H1 (cell line): ENCODE data around the gene FOSL1. TPM values are rescaled to one million over a fixed set of nuclear protein-coding genes. Genes with fewer than 3 reads are reported as not detected.

Experiments used
- BACH1 ChIP-seq: IDR thresholded peaks from 2 replicates; pipeline ENCODE4 v1.6.1; 2012; ENCODE audit warnings: low read length, improper control_type of control experiment
- BCL11A ChIP-seq, 2 experiments: IDR thresholded peaks; one replicate each; pipeline ENCODE4 v1.6.1; 2011; ENCODE audit warnings: low read depth in 2 of 2, low read length in 2 of 2, mild to moderate bottlenecking in 2 of 2
- CEBPB ChIP-seq: IDR thresholded peaks from 2 replicates; pipeline ENCODE4 v1.6.1; 2012; ENCODE audit warnings: low read depth, low read length
- EP300 ChIP-seq, 2 experiments: IDR thresholded peaks; 1 replicate in 1 of 2; 2 replicates in 1 of 2; pipeline ENCODE4 v1.6.1; 2011 to 2012; ENCODE audit warnings: low read depth in 2 of 2, low read length in 2 of 2, mild to moderate bottlenecking in 2 of 2, borderline replicate concordance in 1 of 2, inconsistent platforms in 1 of 2, moderate library complexity in 1 of 2
- GABPA ChIP-seq: IDR thresholded peaks from 2 replicates; pipeline ENCODE4 v1.6.1; 2011; ENCODE audit warnings: mild to moderate bottlenecking, low read length, moderate library complexity, borderline replicate concordance; ENCODE audit not compliant: insufficient read depth
- HDAC6 ChIP-seq: IDR thresholded peaks from one replicate; pipeline ENCODE4 v1.7.1; 2012; ENCODE audit warnings: low read depth, mild to moderate bottlenecking, inconsistent platforms, low read length, moderate library complexity
- JUND ChIP-seq: IDR thresholded peaks from 2 replicates; pipeline ENCODE4 v1.6.1; 2011; ENCODE audit warnings: mild to moderate bottlenecking, improper control_type of control experiment, low read length
- KDM5A ChIP-seq: fragments of 200-600 bp; IDR thresholded peaks from 2 replicates; pipeline ENCODE4 v1.7.1; 2012; ENCODE audit warnings: mild to moderate bottlenecking, low read length, inconsistent platforms, mixed read lengths
- MAFK ChIP-seq: IDR thresholded peaks from 2 replicates; pipeline ENCODE4 v1.6.1; 2012; ENCODE audit warnings: low read depth, mild to moderate bottlenecking, improper control_type of control experiment, low read length
- NRF1 ChIP-seq: IDR thresholded peaks from 2 replicates; pipeline ENCODE4 v1.6.1; 2011; ENCODE audit warnings: mild to moderate bottlenecking, low read depth, low read length, improper control_type of control experiment
- POLR2A ChIP-seq, 2 experiments: IDR thresholded peaks; 1 replicate in 1 of 2; 2 replicates in 1 of 2; pipeline ENCODE4 v1.6.1; 2011; ENCODE audit warnings: low read depth in 2 of 2, low read length in 2 of 2, mild to moderate bottlenecking in 2 of 2; ENCODE audit errors: control extremely low read depth in 1 of 2
- RAD21 ChIP-seq, 2 experiments: IDR thresholded peaks in 1 of 2; conservative IDR thresholded peaks in 1 of 2; 2 replicates each; pipeline ENCODE4 v1.6.1; 2011; ENCODE audit warnings: low read depth in 2 of 2, low read length in 2 of 2, improper control_type of control experiment in 1 of 2, inconsistent platforms in 1 of 2, mild to moderate bottlenecking in 1 of 2, moderate library complexity in 1 of 2
- SAP30 ChIP-seq: fragments of 300-600 bp; sonication (generic); IDR thresholded peaks from 2 replicates; pipeline ENCODE4 v1.7.1; 2012; ENCODE audit warnings: low read length, moderate library complexity, mild to moderate bottlenecking, inconsistent platforms; ENCODE audit not compliant: insufficient read depth, insufficient replicate concordance
- SIN3A ChIP-seq, 2 experiments: IDR thresholded peaks in 1 of 2; conservative IDR thresholded peaks in 1 of 2; 2 replicates each; pipeline ENCODE4 v1.6.1; 2011 to 2012; ENCODE audit warnings: low read length in 2 of 2, improper control_type of control experiment in 1 of 2, low read depth in 1 of 2, mild to moderate bottlenecking in 1 of 2
- SIRT6 ChIP-seq: IDR thresholded peaks from one replicate; pipeline ENCODE4 v1.7.1; 2012; ENCODE audit warnings: low read length, inconsistent platforms
- TAF1 ChIP-seq: IDR thresholded peaks from 2 replicates; pipeline ENCODE4 v1.6.1; 2011; ENCODE audit warnings: mild to moderate bottlenecking, low read depth, low read length
- TAF7 ChIP-seq: optimal IDR thresholded peaks from 2 replicates; pipeline ENCODE3; 2011; ENCODE audit warnings: low read depth, mild to moderate bottlenecking, inconsistent platforms, low read length, moderate library complexity, borderline replicate concordance
- TCF12 ChIP-seq: IDR thresholded peaks from 2 replicates; pipeline ENCODE4 v1.6.1; 2011; ENCODE audit warnings: low read depth, mild to moderate bottlenecking, low read length
- ZNF274 ChIP-seq: IDR thresholded peaks from 2 replicates; pipeline ENCODE4 v1.7.0; 2012; ENCODE audit warnings: low read length, borderline replicate concordance; ENCODE audit errors: extremely low read depth
- polyA plus RNA-seq, 7 experiments: library from polyadenylated mRNA; depleted of rRNA in 3 of 7; stranded (reverse) in 5 of 7; unstranded in 2 of 7; fragments of >200 nt in 5 of 7; fragments of 200-250 nt in 2 of 7; gene quantifications; 1 replicate in 5 of 7; 2 replicates in 1 of 7; 4 replicates in 1 of 7; pipeline versions ENCODE4 v1.2.1 to v1.2.3, GENCODE V29; 2011 to 2013; ENCODE audit warnings: missing spikeins in 2 of 7, mixed read lengths in 2 of 7
- total RNA-seq: library from RNA; stranded (reverse); fragmentation: NEBNext Ultra II Directional; extraction: Animal tissue kit (Norgen Biotek cat#: 25700); gene quantifications from 2 replicates; pipeline ENCODE4 v1.2.1, GENCODE V29; 2021
- TF ChIP-seq, protein P1 (sequence below): IDR thresholded peaks from 2 replicates; pipeline ENCODE4 v1.6.1; 2011; ENCODE audit warnings: low read length, improper control_type of control experiment

The FOSL1 gene
- total and polyA plus RNA-seq, 2 of the 8 experiments (the other 6 are each of a cell fraction or from before 2014, with no cell fraction given), result 6.3 to 7.2 TPM

DNA sequence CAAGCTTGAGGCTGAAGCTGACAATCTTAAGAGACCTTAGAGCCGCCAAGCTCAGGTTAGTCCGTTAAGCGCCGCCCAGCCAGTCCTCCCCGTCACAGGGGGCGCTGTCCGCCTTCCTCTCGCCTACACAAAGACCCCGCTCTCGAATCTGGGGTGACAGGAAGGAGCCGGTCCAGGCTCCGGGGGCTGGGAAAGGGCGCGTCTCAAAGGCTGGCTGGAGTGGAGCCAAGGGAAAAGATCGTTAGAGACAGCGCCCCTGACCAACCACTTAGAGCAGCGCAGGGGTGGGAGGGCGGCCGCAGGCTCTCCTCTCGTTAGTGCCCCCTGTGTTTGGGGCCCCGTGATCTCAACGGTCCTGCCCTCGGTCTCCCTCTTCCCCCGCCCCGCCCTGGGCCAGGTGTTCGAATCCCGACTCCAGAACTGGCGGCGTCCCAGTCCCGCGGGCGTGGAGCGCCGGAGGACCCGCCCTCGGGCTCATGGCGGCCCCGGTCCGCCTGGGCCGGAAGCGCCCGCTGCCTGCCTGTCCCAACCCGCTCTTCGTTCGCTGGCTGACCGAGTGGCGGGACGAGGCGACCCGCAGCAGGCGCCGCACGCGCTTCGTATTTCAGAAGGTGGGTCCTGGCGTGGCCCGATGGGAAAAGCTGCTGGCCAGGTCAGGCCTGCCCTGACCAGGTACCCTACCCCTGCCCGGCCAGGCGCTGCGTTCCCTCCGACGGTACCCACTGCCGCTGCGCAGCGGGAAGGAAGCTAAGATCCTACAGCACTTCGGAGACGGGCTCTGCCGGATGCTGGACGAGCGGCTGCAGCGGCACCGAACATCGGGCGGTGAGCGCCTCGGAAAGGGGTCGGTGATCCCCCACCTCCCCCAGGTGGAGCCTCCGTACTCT, 39.7 kb downstream of the FOSL1 start, which contains the start of gene MUS81 (continued):
- peak in 1 of 2 experiments; percentile 61; a peak in 1 of 3 replicates for TF ChIP-seq EP300 (IDR thresholded peaks at IDR 0.05; ENCODE audit: borderline replicate concordance in 1 of 2, low read depth in 2 of 2, low read length in 2 of 2)
- peak; percentile 93 for TF ChIP-seq TAF7
- TF ChIP-seq JUND, result no peak
- TF ChIP-seq HDAC6, result no peak
- TF ChIP-seq SIN3A (conservative IDR thresholded peaks at IDR 0.05 in 1 of 2, IDR thresholded peaks at IDR 0.05 in 1 of 2; ENCODE audit: low read depth in 1 of 2, low read length in 2 of 2), result peak; percentile 88 to 90; a peak in 3 of 4 replicates
- TF ChIP-seq BACH1, result no peak
- peak in 1 of 2 experiments; percentile 37; a peak in 2 of 4 replicates for TF ChIP-seq RAD21 (IDR thresholded peaks at IDR 0.05 in 1 of 2, conservative IDR thresholded peaks at IDR 0.05 in 1 of 2; ENCODE audit: low read depth in 2 of 2, low read length in 2 of 2)
- TF ChIP-seq KDM5A, result no peak
- no peak for TF ChIP-seq MAFK
- TF ChIP-seq GABPA, result peak; percentile 74; the same call in 1 of the 2 replicates
- no peak for TF ChIP-seq POLR2A (IDR thresholded peaks at IDR 0.05; ENCODE audit: control extremely low read depth in 1 of 2, low read depth in 2 of 2, low read length in 2 of 2)
- TF ChIP-seq CEBPB, result no peak
- no peak for TF ChIP-seq BCL11A (IDR thresholded peaks at IDR 0.05; ENCODE audit: low read depth in 2 of 2, low read length in 2 of 2)
- no peak for TF ChIP-seq TCF12
- no peak for TF ChIP-seq SAP30
- TF ChIP-seq, protein P1, sequence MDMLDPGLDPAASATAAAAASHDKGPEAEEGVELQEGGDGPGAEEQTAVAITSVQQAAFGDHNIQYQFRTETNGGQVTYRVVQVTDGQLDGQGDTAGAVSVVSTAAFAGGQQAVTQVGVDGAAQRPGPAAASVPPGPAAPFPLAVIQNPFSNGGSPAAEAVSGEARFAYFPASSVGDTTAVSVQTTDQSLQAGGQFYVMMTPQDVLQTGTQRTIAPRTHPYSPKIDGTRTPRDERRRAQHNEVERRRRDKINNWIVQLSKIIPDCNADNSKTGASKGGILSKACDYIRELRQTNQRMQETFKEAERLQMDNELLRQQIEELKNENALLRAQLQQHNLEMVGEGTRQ, result 0 out of 2 replicates have a peak, but pooled peaks have one; percentile 28
- TF ChIP-seq NRF1, result no peak
- TF ChIP-seq TAF1, result peak; percentile 84
- TF ChIP-seq SIRT6, result no peak
- TF ChIP-seq ZNF274, result no peak
